GM18861 (cell line): ENCODE measurements around the gene PRXL2A.

Experiments used
- ATAC-seq: cut with Tn5 transposase; IDR thresholded peaks from one replicate; pipeline ENCODE4 v1.9.1; 2021; ENCODE audit not compliant: unreplicated experiment

The PRXL2A gene

GRCh38 chr10:80460399-80461207 lies 52.3 kb downstream of the PRXL2A start:
- ATAC-seq, result no peak

- ATAC-seq, result no peak
Measured at GRCh38 chr10:80461208-80462183, 53.1 kb downstream of the PRXL2A start.

- no peak for ATAC-seq
Measured at GRCh38 chr10:80462299-80462980, 54.1 kb downstream of the PRXL2A start.

GRCh38 chr10:80462981-80463741 lies 54.8 kb downstream of the PRXL2A start:
- ATAC-seq, result peak; percentile 35

- ATAC-seq, result no peak
Measured at GRCh38 chr10:80463868-80464267, 55.5 kb downstream of the PRXL2A start.

GRCh38 chr10:80464557-80465450 lies 56.5 kb downstream of the PRXL2A start:
- ATAC-seq, result no peak

- ATAC-seq, result no peak
Measured at GRCh38 chr10:80465451-80465835, 57.1 kb downstream of the PRXL2A start.

GRCh38 chr10:80465839-80466590 lies 57.7 kb downstream of the PRXL2A start:
- peak; percentile 35 for ATAC-seq

- ATAC-seq, result no peak
Measured at GRCh38 chr10:80466724-80467326, 58.5 kb downstream of the PRXL2A start.

GRCh38 chr10:80468002-80468401 lies 59.7 kb downstream of the PRXL2A start:
- no peak for ATAC-seq

GRCh38 chr10:80468806-80469421 lies 60.6 kb downstream of the PRXL2A start:
- ATAC-seq, result no peak

- ATAC-seq, result no peak
Measured at GRCh38 chr10:80470266-80470665, 61.9 kb downstream of the PRXL2A start.

- no peak for ATAC-seq
Measured at GRCh38 chr10:80471001-80471400, 62.6 kb downstream of the PRXL2A start.

- ATAC-seq, result peak; percentile 37
Measured at GRCh38 chr10:80471715-80472233, 63.4 kb downstream of the PRXL2A start.

- ATAC-seq, result peak; percentile 95
Measured at GRCh38 chr10:80472234-80473095, 64.1 kb downstream of the PRXL2A start.

GRCh38 chr10:80473096-80473657 lies 64.8 kb downstream of the PRXL2A start:
- ATAC-seq, result no peak
